HG03103 (cell line): ENCODE results near the gene FXYD5.
"Not testable (repeated sequence)": the region's sequence is repeated elsewhere in the genome, so short reads cannot be mapped to it uniquely, and the experiment has no call there.

Experiments
- ATAC-seq: cut with Tn5 transposase; IDR thresholded peaks from one replicate; pipeline ENCODE4 v1.9.1; 2021; ENCODE audit warnings: low read depth; ENCODE audit not compliant: unreplicated experiment

The FXYD5 gene

GRCh38 chr19:35119578-35120155, 34.9 kb upstream of the FXYD5 start:
- ATAC-seq = no peak

GRCh38 chr19:35120492-35120891, 34.0 kb upstream of the FXYD5 start:
- ATAC-seq = no peak

- no peak for ATAC-seq
Measured at GRCh38 chr19:35120898-35121297, 33.6 kb upstream of the FXYD5 start.

- no peak for ATAC-seq
Measured at GRCh38 chr19:35122687-35123551, 31.6 kb upstream of the FXYD5 start.

- no peak for ATAC-seq
Measured at GRCh38 chr19:35123573-35123972, 31.0 kb upstream of the FXYD5 start.

- no peak for ATAC-seq
Measured at GRCh38 chr19:35124098-35125060, 30.2 kb upstream of the FXYD5 start.

GRCh38 chr19:35125270-35125717, 29.2 kb upstream of the FXYD5 start:
- no peak for ATAC-seq

GRCh38 chr19:35125749-35126623, 28.5 kb upstream of the FXYD5 start:
- ATAC-seq = no peak

GRCh38 chr19:35126624-35126959, 27.9 kb upstream of the FXYD5 start:
- no peak for ATAC-seq

- ATAC-seq = no peak
Measured at GRCh38 chr19:35127871-35128270, 26.7 kb upstream of the FXYD5 start.

- no peak for ATAC-seq
Measured at GRCh38 chr19:35128398-35129057, 26.0 kb upstream of the FXYD5 start.

GRCh38 chr19:35129724-35130274, 24.7 kb upstream of the FXYD5 start:
- ATAC-seq = not testable (repeated sequence)

- ATAC-seq = no peak
Measured at GRCh38 chr19:35130761-35131720, 23.5 kb upstream of the FXYD5 start.

- ATAC-seq = no peak
Measured at GRCh38 chr19:35132254-35132653, 22.3 kb upstream of the FXYD5 start.

GRCh38 chr19:35133826-35134225, 20.7 kb upstream of the FXYD5 start:
- ATAC-seq = no peak

GRCh38 chr19:35134601-35135242, 19.8 kb upstream of the FXYD5 start, which contains the start of gene LGI4:
LGI4 (minus strand) TSS chr19:35135059; CDS start chr19:35134680, 379 bp downstream.
- ATAC-seq = no peak

GRCh38 chr19:35135389-35135909, 19.1 kb upstream of the FXYD5 start:
- ATAC-seq = no peak
